Hepatocyte (in vitro differentiated cells): ENCODE measurements around the gene LLGL2.

Experiments
- CTCF ChIP-seq: fragments of 200-600 bp; sonication (generic); IDR thresholded peaks from 2 replicates; pipeline ENCODE4 v1.5.1; 2016; ENCODE audit warnings: antibody characterized with exemption, mild to moderate bottlenecking; ENCODE audit not compliant: poor library complexity
- EZH2 ChIP-seq: fragments of 200-600 bp; sonication (generic); IDR thresholded peaks from 2 replicates; pipeline ENCODE4 v1.6.1; 2016; ENCODE audit warnings: antibody characterized with exemption, mild to moderate bottlenecking, borderline replicate concordance
- EZH2phosphoT487 ChIP-seq: fragments of 200-600 bp; sonication (generic); IDR thresholded peaks from one replicate; pipeline ENCODE4 v1.6.1; 2018; ENCODE audit warnings: antibody characterized with exemption, mild to moderate bottlenecking, low read depth, moderate library complexity; ENCODE audit not compliant: unreplicated experiment, severe bottlenecking

- TF ChIP-seq CTCF (no peak), EZH2 (no peak), EZH2phosphoT487 (no peak)
These were observed 29.5 kb upstream of the LLGL2 start for GRCh38 chr17:75496005-75496404.
